NCI-H748 treated with DMSO at 0.1 percent for 48 hours (cell line): ENCODE measurements around the gene DIS3L2.
"Not testable (repeated sequence)": the region's sequence is repeated elsewhere in the genome, so short reads cannot be mapped to it uniquely, and the experiment has no call there.

Experiments used
- DNase-seq: peaks from one replicate; lab custom pipeline; 2025; lab: John Stamatoyannopoulos, UW

Gene DIS3L2

DNA sequence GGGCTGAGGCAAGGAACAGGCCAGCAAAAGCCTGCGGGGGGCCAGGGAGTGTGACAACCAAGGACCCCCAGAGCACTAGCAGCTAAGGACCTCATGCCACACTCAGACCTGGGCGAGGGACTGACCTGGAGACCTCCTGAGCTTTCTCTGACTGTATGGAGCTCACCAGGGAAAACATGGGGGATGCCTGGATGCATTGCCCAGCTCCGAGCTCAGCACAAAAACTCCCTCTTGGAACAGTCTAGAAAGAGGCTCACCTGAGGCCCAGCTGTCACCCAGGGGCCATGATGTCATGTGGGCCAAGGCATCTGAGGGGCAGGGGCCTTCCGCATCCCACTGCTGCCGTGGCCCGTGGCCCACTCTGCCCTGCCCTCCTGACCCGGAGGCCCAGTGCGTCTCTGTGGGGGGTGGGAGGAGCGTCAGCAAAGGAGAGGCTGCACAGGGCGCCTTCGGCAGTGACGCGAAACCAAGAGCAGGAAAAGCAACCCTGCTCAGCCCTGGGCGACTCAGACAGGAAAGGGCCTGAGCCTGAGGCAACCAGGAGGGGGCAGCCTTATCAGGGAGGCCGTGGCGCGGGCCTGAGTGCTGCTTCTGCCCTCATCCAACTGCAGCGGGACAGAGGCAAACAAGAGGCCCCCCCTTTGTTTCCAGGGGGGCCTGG, 359.8 kb downstream of the DIS3L2 start:
- DNase-seq, result no peak

DNA sequence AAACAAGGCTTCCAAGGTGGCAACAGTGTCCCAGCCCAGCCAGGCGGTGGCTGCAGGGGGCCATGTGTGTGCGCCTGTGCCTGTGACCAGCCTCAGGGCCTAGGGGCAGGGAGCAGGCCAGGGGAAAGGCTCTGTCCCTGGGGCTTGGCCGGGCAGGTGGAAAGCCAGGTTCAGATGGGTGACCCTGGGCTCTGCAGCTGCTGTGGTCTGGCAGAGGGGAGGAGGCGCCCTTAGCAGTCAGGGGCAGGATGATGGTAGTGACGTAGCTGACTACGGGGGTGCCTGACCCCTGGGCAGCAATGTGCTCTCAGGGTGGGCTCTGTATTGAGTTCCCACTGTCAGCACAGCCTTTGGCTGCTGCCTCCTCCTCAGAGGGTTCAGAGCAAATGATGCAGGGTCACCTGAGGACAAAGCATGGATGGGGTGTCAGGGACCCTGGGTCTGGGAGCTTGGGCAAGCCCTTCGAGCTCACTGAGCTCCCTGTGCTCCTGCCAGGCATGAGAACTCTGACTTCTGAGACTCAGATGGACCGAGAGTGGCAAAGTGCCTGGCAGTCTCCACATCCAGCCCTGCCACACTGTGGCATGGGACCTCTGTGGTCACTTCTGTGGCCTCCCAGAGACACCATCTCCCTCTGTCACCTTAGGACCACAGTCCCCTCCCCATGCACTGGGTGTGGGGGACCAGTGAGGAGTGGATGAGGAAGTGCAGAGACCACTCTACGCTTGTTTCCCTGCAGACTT, 360.5 kb downstream of the DIS3L2 start:
- DNase-seq, result no peak

DNA sequence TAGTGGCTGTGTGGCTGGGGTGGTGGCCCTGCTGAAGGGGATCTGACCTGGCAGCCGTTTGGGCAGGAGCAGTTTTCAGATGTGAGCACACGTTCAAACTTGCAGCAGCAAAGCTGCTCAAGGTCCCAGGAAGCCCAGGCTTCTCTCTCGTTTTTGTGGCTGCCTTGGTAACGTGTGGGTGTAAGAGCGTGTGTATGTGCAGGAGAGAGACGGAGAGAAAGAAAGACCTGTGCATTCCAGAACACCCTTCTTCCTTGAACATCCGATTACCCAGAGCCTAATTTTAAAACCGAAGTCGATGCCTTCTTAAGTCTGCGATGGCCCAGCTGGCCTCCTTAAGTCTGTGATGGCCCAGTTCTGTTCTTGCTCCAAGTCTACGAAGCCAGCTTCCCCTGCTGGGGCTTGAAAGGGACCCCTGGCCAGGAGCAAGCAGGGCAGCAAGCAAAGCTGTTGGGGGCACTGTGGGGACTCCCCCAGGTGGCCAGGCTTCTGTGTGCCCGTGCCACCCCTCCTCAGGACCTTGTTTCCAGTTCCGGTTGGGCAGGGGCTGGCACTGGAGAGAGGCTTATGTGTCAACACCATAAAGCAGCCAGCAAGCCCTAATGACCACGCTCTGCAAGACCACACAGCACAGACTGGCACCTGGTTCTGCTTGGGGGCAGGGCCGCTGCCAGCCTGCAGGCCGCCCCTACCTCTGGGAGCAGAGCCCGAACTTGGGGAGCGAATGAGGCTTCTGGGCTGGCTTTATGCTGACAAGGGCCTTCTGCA, 361.2 kb downstream of the DIS3L2 start:
- no peak for DNase-seq

DNA sequence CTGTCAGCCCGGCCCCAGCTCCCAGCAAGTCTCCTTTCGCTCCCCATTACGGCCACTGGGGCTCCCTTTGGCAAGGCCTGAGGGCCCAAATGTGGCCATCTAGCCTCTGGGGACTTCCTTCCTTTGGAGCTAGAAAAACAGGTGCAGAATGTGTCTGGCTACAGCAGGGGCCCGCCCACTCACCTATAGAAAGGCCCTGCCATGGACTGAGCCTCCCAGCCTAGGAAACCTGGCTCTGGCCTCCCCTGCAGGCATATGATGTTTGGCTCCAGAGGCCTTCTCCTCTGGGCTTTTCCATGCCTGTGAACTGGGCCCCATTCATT, 361.8 kb downstream of the DIS3L2 start:
- no peak for DNase-seq

DNA sequence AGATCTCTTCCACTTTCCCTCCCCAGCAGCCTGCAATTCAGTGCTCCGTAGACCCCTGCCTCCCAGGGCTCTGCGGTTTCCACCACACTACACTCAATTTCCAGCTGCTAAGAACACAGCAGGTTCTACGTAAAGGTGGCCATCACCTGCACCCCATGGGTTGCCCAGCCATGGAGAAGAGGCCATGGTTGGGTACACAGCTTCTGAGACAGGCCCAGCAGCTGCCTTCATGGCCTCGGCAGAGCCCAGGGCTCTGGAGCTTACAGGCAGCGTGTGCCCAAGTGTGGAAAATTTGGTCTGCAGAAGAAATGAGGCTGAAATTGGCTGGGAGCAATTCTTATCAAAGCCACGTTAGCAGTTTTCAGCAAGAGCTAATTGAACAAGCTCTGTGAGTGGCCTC, 362.5 kb downstream of the DIS3L2 start:
- not testable (repeated sequence) for DNase-seq

DNA sequence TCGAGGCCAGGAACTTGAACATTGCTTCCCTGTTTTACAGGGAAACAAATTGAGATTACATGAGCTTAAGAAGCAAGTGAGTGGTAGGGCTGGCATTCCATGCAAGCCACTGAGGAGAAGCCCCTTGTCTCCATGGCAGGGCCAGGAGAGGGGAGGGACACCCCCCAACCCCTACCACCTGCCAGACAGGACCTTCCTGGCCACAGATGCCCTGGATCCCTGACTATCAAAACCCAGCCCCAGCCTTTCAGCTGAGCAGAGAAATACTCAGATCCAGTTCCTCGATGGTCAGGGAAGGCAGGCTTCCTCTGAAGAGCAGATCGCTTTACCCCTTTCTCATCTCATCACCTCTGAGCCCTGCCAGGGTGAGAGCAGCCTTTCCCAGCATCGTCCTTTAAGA, 363.3 kb downstream of the DIS3L2 start:
- no peak for DNase-seq

DNA sequence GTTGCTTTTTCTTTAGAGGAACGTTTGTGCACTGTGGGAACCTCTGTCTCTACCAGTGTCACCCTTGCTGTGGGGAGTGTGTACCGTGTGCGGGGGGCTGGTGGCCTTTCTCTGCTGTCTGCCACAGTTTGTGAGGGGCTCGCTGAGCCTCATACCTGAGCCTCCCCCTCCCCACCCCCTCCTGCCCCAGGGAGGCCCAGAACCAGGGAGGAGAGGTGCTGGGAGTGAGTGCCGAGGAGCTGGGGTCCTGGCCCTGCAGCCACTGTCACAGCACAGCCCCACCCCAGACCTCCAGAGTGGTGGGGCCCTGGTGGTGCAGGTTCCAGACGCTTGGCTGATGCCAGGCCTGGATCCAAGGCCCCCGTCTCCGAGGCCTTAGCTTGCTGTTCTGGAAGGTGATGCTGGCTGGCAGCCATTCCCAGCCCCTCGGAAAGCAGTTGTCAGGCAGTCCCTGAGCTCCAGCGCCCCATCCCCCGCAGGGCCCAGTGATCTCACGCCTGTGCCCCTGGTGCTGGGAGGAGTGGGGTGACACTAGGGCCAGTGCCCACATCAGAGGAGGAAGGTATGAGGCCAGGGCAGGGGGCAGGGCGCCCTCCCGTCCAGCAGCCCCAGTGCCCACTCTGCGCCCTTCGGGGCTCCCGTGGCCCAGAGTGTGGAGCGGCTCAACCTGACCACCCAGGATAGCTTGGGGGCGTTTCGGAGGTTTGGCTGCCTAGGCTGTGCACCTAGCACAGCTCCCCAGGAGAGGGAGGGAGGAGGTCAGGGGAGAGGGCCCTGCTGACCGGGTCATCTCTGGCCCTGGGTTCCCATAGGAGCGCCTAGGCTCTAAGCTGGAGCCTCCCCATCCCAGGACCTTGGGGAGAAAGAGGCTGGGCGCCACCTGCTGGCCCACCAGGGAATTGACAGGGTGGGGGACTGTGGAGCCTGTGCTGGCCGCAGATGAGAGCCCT, 364.1 kb downstream of the DIS3L2 start:
- DNase-seq, result no peak

DNA sequence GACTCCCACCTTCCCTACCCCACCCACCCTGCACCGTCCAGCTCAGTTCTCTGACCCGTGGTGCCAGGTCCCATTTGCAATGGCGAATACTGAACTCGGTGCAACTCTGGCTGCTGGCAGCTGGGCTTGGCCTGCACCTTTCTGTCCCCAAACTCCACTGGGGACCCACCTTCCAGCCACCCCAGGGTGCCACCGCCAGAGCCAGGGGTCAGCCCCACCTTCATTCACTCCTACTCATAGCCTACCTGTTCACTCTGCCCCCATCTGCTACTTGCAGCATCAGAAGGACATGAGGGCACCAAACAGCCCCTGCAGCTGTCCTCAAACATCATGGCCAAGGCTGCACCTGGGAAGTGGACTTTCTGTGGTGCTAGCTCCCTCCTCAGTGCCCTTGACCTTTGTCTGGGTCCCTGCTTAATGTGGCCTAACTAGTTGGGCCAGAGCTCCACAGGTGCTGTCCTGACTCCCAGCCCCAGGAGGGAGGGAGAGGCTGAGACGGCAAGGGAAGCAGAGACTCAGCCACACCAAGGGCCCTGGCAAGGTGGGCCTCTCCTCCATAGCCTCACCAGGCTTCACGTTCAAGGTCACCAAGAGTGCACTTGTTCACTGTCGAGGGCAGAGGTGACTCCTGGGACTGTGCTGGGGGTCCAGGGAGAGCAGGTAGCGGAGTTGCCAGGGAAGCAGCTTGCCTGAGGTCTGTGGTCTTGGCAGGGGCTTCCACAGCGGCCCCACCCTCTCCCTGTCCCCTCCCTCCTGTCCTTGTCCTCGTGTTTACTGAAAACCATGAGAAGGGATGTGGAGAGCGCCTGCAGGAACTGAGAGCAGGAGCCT, 365.0 kb downstream of the DIS3L2 start:
- not testable (repeated sequence) for DNase-seq

DNA sequence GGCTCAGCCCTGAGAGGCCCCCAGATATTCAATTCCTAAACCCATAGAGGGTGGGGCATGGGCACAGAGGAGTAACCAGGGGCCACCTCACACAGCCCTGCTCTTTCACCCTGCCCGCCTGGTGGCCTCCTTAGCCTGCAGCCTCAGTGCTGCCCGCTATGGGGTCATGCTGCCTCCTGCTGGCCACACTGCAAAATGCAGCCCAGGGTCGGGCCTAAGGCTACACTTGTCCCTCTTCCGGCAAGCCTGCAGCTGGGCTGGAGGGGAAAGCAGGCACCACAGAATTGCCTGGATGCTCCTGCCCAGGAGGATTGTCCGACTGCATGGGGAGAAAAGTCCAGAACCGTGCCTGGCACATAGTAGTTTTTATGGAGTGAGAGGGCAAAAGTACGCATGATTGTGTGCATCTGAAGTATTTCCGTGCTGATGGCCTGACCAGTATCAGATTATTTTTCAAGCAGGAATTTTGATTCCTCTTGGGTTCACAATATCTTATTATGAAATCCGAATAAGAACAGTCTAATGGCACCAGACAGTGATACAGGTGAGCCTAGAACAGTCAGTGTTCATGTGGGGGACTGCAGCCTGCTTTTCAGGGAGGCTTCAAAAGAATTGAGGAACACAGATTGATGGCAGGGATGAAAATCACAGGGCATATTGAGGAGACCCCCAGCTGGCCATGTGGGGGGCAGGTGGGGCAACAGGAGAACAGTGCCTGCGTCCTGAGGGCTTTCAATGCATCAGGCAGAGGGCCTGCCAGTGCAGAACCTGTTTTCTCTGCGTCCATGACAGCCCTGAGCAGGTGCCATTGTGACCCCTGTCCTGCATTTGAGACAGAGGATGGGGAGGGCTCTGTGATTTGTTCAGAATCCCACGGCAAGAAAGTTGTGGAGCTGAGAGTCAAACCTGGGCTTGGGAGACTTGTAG, 365.9 kb downstream of the DIS3L2 start:
- DNase-seq, result no peak

DNA sequence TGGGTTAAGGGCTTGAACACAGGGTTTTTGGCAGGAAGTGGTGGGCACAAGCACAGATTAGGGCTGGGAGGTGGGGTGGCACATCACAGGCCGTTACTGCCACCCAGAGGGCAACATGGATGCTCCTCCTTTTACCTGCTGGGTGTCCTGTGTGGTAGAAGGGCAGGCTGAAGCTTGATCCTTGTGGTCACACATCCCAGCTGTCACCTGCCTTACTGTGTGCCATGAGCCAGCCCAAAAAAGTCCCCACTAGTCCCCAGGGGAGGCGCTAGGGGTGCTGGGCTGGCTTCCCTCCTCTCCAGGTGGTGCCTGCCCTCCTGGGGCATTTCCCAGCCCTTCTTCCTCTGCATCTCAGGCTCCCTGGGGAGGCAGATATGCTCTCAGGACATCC, 366.5 kb downstream of the DIS3L2 start:
- no peak for DNase-seq

DNA sequence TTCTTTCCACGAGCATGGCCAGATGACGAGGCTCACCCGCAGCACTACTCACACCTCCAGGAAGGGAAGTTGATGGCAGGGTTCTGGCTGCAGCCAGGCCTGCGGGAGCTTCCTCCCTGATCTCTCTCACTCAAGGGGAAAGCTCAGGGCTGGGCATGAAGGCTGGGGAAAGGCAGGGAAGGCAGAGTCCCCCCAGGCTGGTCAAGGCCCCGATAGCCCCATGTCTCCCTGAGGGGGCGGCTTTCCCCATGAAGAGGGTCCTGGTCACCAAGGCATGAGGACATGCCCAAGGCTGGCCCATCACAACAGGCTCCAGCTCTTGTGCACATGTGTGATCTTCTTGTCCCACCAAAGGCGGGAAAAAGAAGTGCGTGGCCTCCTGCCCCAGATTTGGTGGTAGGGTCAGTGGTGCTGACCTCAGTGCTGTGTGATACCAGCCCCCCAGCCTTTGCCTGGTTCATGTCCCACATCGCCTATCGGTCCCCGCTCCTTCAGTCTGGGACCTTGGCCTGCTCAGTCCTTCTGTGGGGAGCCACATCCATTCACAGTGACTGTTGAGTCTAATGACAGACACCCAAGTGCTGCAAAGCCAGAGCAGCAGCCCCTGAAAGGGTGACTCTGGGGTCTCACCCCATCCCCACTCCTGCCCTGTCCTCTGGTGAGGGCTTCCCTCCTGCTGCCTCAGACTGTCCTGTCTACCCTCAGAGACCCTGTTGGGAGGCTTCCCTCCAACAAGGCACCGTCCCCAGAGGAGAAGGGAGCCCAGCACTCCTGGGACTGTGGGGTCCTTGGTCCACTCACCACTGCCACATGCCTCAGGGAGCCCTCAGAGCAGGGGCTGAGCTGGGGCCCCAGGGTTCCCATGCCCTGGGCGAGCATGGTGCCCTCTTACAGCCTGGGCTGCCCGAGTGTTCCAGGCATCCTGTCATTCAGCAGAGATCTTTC, 367.3 kb downstream of the DIS3L2 start:
- no peak for DNase-seq

DNA sequence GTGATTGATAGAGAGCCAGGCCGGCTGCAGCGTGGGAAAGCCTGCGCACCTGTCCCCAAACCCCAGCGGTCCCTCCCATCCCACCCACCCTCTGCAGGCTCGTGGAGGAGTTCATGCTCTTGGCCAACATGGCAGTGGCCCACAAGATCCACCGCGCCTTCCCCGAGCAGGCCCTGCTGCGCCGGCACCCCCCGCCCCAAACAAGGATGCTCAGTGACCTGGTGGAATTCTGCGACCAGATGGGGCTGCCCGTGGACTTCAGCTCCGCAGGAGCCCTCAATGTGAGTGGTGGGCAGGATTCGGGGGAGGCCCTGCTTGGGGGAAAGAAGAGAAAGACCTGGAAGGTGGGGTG, 368.2 kb downstream of the DIS3L2 start:
- no peak for DNase-seq

DNA sequence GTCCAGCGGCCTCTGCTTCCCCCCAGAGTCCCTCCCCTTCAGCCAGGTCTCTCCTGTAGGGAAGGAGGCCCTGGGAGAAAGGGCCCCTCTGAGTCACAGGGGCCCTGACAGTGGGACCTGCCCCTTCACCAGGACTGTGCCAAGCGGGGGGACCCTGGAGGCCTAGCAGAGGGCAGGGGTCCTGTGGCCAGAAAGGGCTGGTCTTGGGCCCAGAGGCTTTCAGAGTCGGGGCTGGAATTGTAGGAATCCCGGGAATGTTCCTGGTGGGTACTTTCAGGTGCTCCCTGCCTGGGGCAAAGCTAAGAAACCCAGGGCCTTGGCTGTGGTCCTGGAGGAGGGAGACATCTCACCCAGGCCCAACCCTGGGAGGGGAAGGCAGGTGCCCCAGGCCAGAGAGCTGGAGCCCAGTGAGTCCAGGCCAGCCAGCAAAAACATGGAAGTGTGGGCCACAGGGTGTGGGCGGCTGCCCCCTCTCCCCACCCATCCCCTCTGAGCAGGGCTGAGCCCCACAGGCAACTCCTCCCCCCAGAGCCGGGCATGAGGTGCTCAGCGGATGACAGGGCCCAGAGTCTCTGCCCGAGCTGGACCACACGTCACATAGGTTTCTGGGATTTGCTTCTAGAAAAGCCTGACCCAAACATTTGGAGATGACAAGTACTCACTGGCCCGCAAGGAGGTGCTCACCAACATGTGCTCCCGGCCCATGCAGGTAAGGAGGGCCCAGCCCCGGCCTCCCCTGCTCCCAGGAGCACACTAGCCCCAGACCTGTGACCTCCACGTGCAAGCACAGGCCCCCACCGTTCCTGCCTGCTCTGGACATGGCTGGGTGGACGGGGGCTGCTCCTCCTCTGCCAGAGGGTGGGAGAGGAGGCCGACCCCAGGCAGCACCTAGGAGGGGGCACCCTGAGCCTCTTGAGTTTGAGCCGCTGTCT, 368.8 kb downstream of the DIS3L2 start:
- DNase-seq, result no peak

DNA sequence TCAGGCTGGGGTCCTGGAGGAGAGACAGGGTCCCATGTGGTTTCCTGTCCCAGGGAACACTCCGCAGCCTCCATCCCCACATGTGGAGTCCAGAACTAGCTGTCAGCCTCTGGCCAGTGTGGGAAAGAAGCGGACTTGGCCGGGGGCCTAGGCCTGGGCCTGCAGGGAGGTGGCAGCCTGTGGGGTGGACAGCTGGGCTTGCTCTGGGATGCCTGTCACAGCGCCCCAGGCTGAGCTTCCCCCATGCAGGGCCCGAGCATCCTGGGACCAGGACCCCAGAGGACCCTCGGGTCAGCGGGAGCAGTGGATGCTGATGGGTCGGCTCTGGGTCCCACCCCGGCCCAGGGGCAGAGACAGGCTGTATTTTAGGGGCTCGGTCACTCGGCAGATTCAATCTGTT, 369.5 kb downstream of the DIS3L2 start:
- DNase-seq, result not testable (repeated sequence)

DNA sequence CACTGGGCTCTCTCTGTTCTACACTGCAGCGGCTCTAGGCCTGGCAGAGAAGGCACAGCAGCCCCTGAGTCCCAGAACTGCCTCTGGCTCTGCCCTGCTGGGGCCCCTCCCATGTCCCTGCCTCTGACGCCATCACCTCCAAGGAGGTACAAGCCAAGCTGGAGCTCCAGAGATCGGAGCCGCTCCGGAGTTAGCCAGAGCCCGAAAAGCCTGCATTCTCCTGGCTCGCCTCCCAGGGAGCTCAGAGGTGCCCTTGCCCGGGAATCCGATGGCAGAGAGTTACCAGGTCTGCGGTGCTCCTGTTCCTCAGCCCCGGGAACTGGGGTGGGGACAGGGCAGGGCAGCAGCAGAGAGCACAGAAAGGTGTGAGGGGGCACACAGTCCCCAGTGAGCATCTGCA, 370.1 kb downstream of the DIS3L2 start:
- DNase-seq, result not testable (repeated sequence)

DNA sequence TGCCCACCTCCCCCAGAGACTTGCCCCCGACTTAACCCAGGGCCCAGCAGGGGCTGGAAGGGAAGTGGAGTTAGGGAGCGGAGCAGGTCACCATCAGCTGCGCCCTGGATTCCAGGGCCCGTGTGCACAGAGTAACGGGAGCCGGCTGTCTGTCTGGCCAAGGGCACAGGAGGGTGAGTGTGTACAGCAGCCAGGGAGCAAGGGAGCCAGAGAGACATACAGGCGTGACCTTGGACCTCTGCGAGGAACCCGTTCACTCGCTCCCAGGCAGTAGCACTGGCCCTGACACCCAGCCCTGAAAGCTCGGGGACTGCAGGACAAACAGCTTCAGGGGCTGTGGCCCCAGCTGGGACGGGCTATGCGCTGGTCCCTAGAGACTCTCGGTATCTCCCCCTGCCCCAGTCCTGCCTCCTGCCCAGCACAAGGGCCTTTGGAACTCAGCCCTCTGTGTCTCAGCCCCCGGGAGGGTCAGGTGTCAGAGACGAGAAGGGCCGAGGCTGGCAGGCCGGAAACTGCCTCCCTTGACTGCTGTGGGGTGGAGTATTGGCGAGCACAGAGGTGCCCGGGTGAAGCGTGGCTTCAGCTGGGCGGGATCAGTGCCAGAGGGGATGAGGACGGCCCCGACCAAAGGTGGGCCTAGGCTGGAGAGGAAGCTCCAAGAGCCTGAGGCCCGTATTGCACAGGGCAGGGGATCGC, 370.9 kb downstream of the DIS3L2 start:
- not testable (repeated sequence) for DNase-seq

DNA sequence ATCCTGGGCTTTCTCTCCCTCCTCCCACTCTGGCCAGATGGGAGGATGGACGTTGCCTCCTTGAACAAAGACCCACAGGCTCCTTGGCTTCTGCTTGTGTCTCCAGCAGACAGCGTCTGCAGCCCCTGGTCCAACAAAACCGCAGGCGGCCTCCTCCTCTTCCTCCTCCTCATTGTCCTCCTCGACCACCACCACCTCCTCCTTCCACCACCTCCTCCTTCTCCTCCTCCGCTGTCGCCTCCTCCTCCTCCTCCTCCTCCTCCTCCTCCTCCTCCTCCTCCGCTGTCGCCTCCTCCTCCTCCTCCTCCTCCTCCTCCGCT, 371.4 kb downstream of the DIS3L2 start:
- DNase-seq, result no peak
